ENCODE data around the gene SLC37A1. TPM values are rescaled to one million over a fixed set of nuclear protein-coding genes. Genes with fewer than 3 reads are reported as not detected.

SLC37A1 gene
- total RNA-seq, 6 donors from 2014 or later, result 20.8 to 70.2 (median 36.8) TPM

GRCh38 chr21:42500736-42501135, 12.9 kb upstream of the SLC37A1 start:
- no peak for DNase-seq
- Histone ChIP-seq H3K4me1 (peaks cover under 1 to 10% (median 7%) of the 10 kb centered on the region in 4 donors), H3K27ac (peak overlapping the region in 1 of 4 donors; percentile 13), H3K9me3 (no peaks in the 10 kb centered on the region), H3K36me3 (no peaks in the 10 kb centered on the region), H3K4me3 (no peak overlapping the region), H3K27me3 (no peaks in the 10 kb centered on the region)
- WGBS, 2 donors, result 54 to 73% methylated on average over 5 of the region's 5 CpGs
- TF ChIP-seq POLR2AphosphoS5 (IDR thresholded peaks at IDR 0.05) (no peak), EP300 (IDR thresholded peaks at IDR 0.05) (no peak), POLR2A (IDR thresholded peaks at IDR 0.05) (no peak), CTCF (IDR thresholded peaks at IDR 0.05) (no peak)
- ATAC-seq (ENCODE audit: low FRiP score in 2 of 2), result no peak

- Histone ChIP-seq H3K9me3 (no peaks in the 10 kb centered on the region), H3K27ac (no peak overlapping the region), H3K4me1 (no peaks in the 10 kb centered on the region), H3K27me3 (no peaks in the 10 kb centered on the region), H3K4me3 (no peak overlapping the region), H3K36me3 (no peaks in the 10 kb centered on the region)
- 63 to 65% methylated on average over 4 of the region's 4 CpGs for WGBS, 2 donors
- TF ChIP-seq POLR2AphosphoS5 (IDR thresholded peaks at IDR 0.05) (no peak), EP300 (IDR thresholded peaks at IDR 0.05) (no peak), POLR2A (IDR thresholded peaks at IDR 0.05) (no peak), CTCF (IDR thresholded peaks at IDR 0.05) (no peak)
- no peak for ATAC-seq (ENCODE audit: low FRiP score in 2 of 2)
- DNase-seq, result no peak
Observed at GRCh38 chr21:42503711-42504110, 9.9 kb upstream of the SLC37A1 start.

GRCh38 chr21:42505090-42505726, 8.4 kb upstream of the SLC37A1 start:
- no peak overlapping the region for H3K27ac ChIP-seq

GRCh38 chr21:42507418-42507817, 6.2 kb upstream of the SLC37A1 start:
- Histone ChIP-seq H3K9me3 (no peaks in the 10 kb centered on the region), H3K4me1 (no peaks in the 10 kb centered on the region), H3K27me3 (no peaks in the 10 kb centered on the region), H3K27ac (no peak overlapping the region), H3K36me3 (no peaks in the 10 kb centered on the region), H3K4me3 (no peak overlapping the region)
- ATAC-seq (ENCODE audit: low FRiP score in 2 of 2) (no peak), DNase-seq (no peak)
- TF ChIP-seq CTCF (IDR thresholded peaks at IDR 0.05) (no peak), POLR2A (IDR thresholded peaks at IDR 0.05) (no peak), EP300 (IDR thresholded peaks at IDR 0.05) (no peak), POLR2AphosphoS5 (IDR thresholded peaks at IDR 0.05) (no peak)
- 93 to 96% methylated on average over 4 of the region's 4 CpGs for WGBS, 2 donors

More at GRCh38 chr21:42505090-42505726, 8.4 kb upstream of the SLC37A1 start:
- WGBS, 2 donors, result 74 to 77% methylated on average over 3 of the region's 3 CpGs
- H3K4me1 ChIP-seq, result no peaks in the 10 kb centered on the region
- DNase-seq (no peak), ATAC-seq (ENCODE audit: low FRiP score in 2 of 2) (peak in 1 of 2 donors; percentile 24)
- no peaks in the 10 kb centered on the region for H3K27me3 ChIP-seq
- H3K36me3 ChIP-seq, result no peaks in the 10 kb centered on the region
- no peak overlapping the region for H3K4me3 ChIP-seq
- TF ChIP-seq POLR2A (IDR thresholded peaks at IDR 0.05) (no peak), CTCF (IDR thresholded peaks at IDR 0.05) (no peak), POLR2AphosphoS5 (IDR thresholded peaks at IDR 0.05) (no peak), EP300 (IDR thresholded peaks at IDR 0.05) (no peak)
- H3K9me3 ChIP-seq, result no peaks in the 10 kb centered on the region

GRCh38 chr21:42508371-42508770, 5.3 kb upstream of the SLC37A1 start:
- H3K4me3 ChIP-seq, result no peak overlapping the region

More at GRCh38 chr21:42508371-42508770, 5.3 kb upstream of the SLC37A1 start:
- Histone ChIP-seq H3K36me3 (no peaks in the 10 kb centered on the region), H3K4me1 (peaks cover 3 to 7% (median 6%) of the 10 kb centered on the region in 4 donors), H3K9me3 (no peaks in the 10 kb centered on the region), H3K27ac (no peak overlapping the region), H3K27me3 (no peaks in the 10 kb centered on the region)
- DNase-seq, result no peak
- 79 to 86% methylated on average over 2 of the region's 2 CpGs for WGBS, 2 donors
- ATAC-seq (ENCODE audit: low FRiP score in 2 of 2), result no peak
- TF ChIP-seq CTCF (IDR thresholded peaks at IDR 0.05), result no peak
